Measurements from ENCODE around the gene RERE.

GRCh38 chr1:8439015-8439702, 378.3 kb downstream of the RERE start:
- TF ChIP-seq CTCF (IDR thresholded peaks at IDR 0.05; ENCODE audit: insufficient read depth, low read length, poor library complexity, severe bottlenecking): no peak
- TF ChIP-seq EZH2phosphoT487 (conservative IDR thresholded peaks at IDR 0.05; ENCODE audit: low read length): no peak

All from SU-DHL-6 (cell line).